Activated CD8-positive, alpha-beta memory T cell treated with anti-CD3 and anti-CD28 coated beads, Interleukin-2, amount 50 U/mL, for 48 hours (primary cell): ENCODE data around the gene DNAJC9.
"Not testable (repeated sequence)": the region's sequence is repeated elsewhere in the genome, so short reads cannot be mapped to it uniquely, and the experiment has no call there.

Experiments
- DNase-seq: peaks from one replicate; pipeline ENCODE4 v3.0.0-alpha.2; 2020

The DNAJC9 gene, protein sequence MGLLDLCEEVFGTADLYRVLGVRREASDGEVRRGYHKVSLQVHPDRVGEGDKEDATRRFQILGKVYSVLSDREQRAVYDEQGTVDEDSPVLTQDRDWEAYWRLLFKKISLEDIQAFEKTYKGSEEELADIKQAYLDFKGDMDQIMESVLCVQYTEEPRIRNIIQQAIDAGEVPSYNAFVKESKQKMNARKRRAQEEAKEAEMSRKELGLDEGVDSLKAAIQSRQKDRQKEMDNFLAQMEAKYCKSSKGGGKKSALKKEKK

GRCh38 chr10:73246646-73247508 lies at the start of gene DNAJC9:
DNAJC9 (minus strand) TSS chr10:73247255; CDS start chr10:73247189, 66 bp downstream.
- DNase-seq = peak; percentile 99

DNA sequence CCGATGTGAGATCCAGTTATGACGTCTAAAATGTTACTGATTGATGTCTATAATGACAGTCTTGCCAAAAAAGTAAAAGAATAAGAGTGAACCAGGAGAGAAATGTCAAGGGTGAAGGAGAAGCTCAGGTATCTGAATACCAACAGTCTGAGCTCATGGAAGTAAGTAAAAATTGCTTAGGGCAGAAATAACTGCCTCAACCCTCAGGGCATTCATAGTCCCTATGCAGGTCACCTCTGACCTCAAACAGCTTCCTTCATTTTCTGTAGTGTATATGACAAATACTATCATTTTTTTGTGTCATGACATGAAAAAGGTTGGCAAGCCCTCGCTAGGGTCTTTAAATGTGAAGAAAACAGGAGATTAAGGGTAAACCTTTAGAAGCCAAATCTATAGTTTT lies 46.4 kb upstream of the DNAJC9 start:
- DNase-seq = no peak

GRCh38 chr10:73289958-73290357 lies 42.9 kb upstream of the DNAJC9 start:
- DNase-seq = no peak

DNA sequence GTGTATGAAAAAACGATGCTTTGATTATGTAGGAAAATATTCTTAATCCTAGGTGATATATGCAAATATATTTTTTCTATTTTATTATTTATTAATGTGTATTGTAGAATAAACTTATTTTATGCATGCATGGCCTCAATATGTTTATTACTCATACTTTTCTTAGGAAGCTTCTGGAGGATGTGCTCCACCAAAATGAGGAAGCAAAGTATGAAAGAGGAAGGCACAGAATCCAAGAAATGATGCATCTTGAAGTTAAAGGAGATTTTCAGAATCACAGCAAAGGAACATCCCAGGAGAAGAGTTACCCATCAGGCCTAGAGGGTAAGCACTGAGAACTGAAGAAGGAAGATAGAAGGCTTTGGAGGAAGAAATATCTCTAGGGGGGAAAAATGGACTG lies 40.4 kb upstream of the DNAJC9 start:
- no peak for DNase-seq

DNA sequence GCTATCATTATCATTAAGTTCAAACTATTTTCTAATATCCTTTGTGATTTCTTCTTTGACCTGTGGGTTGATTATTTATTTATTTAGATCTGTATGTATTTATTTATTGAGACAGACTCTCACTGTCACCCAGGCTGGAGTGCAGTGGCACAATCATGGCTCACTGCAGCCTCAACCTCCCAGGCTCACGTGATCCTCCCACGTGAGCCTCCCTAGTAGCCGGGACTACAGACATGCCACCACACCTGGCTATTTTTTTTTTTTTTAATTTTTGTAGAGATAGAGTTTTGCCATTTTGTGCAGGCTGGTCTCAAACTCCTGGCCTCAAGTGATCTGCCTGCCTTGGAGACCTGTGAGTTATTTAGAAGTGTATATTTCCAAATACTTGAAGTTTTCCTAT lies 34.0 kb upstream of the DNAJC9 start:
- no peak for DNase-seq

GRCh38 chr10:73264423-73264822 lies 17.4 kb upstream of the DNAJC9 start:
- DNase-seq = no peak

DNA sequence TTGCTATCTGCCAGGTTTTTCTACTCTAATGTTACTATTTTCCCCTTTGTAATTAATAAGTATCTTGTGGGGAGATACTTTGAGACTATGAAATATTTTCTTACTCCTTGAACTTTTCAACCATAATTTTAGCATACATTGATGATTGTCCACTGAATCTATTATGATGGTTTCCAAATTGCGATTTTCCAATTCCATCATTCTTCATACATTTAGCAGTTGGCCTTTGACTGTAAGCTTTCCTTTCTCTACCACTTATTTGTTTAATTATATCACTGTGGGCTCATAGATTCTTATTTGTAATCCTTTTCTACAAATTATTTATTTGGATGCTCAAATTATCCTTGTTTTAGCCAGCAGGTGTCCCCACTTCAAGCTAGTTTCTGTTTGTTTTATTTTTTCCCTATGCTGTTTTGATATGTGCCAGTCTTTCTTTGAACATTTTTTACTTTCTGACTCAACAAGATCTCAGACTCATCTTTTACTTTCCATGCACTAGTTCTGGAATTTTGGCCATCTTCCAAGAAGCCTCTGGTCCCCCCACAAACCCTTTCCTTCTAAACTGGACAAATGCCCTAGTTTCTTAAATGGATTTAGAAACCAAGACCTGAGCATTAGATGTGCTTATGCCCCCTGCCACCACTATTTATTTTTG lies 16.8 kb upstream of the DNAJC9 start:
- no peak for DNase-seq

DNA sequence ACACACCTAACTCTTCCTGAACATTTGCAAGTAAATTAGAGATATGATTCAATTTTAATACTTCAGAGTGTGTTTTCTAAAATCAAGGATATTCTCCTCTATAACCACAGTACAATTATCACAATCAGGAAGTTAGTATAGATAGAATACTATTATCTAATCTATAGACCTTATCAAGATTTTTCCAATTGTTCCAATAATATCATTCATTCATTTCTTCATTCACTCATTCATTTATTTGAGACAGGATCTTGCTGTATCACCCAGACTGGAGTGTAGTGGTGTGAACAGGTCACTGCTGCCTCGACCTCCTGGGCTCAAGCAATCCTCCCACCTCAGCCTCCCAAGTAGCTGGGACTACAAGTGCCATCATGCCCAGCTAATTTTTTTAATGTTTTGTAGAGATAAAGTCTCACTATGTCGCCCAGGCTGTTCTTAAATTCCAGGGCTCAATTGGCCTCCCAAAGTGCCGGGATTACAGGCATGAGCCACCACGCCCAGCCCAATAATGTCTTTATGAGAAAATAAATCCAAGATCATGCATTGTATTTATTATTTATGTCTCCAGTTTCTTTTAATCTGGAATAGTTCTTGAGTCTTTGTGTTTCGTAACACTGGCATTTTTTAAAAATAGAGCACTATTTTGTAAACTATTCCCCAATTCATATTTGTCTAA lies 16.0 kb upstream of the DNAJC9 start:
- DNase-seq = no peak

- DNase-seq = no peak
These were observed 15.2 kb upstream of the DNAJC9 start for GRCh38 chr10:73262105-73262730.

DNA sequence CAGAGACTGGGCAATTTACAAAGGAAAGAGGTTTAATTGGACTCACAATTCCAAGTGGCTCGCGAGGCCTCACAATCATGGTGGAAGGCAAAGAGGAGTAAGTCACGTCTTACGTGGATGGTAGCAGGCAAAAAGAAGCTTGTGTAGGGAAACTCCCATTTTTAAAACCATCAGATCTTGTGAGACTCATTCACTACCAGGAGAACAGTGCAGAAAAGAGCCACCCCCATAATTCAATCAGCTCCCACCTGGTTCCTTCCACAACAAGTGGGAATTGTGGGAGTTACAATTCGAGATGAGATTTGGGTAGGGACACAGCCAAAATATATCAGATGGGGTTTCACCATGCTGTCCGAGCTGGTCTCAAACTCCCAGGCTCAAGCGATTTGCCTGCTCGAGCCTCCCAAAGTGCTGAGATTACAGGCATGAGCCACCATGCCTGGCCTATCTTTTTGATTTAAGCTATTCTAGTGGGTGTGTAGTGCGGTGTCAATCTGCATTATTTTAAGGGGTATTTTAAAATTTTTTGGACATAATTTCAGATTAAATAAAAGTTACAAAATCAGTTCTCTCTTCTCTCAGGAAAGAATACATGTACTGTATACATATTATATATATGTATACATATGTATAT lies 14.4 kb upstream of the DNAJC9 start:
- no peak for DNase-seq

DNA sequence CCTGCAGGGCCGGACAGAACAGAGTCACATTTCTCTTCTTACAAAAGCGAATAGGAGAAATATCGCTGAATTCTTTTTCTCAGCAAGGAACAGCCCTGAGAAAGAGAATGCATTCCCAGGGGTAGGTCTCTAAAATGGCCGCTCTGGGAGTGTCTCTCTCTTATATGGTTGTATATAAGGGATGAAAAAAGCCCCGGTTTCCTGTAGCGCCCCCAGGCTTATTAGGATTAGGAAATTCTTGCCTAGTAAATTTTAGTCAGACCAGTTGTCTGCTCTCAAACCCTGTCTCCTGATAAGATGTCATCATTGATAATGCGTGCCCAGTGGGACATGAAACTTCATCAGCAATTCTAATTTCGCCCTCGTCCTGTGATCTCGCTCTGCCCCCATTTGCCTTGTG lies 11.6 kb upstream of the DNAJC9 start:
- not testable (repeated sequence) for DNase-seq

DNA sequence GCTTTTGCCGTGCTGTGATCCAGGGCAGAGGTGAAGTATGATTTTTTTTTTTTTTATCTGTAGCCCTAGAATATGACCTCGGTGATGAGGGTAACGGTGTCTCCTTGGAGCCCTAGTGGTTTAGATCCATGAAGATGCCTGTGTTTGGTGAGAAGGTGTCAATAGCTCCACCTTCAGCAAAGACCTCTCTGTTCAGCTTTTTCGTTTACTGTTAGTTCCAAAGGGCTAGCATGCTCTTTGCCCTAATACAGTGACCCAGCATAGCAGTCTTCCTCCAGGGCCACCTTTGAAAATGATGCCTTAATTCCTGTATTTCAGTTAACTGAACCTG lies 6.1 kb upstream of the DNAJC9 start:
- no peak for DNase-seq

DNA sequence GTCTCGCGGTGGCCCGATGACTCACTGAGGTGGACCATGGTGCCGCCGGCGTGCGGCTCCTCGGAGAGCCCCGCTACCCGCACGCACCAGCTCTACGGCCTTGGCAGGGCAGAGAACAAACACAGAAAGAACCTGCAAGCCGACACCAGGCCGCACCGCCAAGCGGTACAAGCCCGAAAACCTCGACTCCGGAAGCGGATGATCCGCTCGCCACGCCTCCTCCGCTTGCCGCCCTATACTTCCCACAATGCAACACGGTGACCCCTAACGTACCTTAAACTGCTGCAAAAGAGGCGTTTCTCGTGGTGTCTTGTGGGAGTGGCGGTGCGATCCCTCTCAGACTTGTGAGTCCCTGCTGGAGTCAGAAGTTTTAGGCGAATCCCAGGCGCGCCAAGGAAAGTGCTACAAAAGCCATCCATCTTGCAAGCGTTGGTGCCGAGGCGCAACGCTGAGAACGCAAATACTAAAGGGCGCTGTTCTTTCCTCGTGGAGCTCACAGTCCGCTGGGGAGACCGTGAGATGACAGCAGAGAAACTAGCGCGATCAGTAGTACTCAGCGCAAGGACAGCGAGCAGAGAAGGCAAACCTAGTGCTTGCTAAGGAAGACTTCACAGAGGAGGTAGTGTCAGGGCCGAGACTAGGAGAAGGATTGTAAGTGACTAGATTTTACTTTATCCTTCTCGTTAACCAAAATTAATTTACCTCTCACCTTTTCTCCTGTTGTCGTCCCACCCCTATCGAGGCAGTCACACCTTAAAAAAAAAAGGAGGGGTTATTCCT lies 5.6 kb upstream of the DNAJC9 start, which contains the start of gene MRPS16:
Gene MRPS16 (minus strand): TSS at position 200 of the 780 bp plus-strand sequence. CDS start 162 bp downstream, at position 38.
- peak; percentile 91 for DNase-seq

GRCh38 chr10:73251683-73252444 lies 4.8 kb upstream of the DNAJC9 start:
- DNase-seq = peak; percentile 62

DNA sequence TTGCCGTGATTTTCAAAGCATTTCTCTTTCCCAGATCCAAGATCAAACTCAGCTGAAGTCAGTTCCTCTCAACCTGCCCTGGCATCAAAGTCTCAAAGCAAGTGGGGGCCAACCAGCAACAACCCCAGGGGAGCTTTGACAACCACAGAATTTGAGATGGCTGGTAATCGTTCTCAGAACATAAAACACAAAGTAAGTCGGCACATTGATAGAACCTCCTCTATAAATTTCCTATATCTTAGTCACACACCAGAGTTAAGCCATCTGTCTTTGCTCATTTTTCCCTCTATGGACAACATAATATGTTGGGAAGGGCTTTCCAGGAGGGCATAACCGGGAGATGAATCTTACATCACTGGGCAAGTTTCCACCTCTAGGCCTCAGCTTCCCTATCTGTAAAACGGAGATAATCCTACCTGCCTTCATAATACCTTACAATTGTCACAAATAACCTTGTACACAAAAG lies 1.2 kb upstream of the DNAJC9 start:
- no peak for DNase-seq

DNA sequence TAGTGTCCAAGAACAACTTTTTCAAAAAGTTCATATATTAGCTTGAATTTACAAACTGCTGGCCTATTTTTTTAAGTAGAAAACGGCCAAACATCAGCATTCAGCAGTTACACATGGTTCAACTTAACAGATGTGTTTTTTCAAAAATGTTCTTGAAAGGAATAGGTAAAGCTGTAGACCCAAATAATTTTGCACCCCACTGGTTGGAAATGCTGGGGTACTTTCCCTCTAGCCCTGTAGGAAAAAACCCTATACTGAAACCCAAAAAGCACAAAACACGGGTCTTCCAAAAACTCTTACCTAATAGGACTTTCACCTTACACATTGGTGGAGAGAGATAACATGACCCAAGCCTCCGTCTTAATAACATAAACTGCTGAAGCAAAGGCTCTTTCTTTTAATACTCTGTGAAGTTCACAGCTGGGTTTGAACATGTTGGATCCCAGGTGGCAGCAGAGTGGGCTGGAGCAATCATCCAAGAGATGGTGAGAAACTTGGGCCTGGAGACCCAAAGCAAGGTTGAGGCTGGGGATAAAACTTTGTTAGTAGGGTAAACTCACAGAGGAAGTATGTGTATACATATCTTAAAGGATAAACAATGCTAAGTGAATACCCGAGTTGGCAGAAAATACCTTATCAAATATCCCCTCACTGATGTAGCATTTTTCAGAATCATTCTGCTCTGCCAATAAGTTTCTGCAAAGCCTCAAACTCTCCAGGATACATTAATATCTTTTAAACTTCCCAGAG lies 629 bp upstream of the DNAJC9 start:
- no peak for DNase-seq

DNA sequence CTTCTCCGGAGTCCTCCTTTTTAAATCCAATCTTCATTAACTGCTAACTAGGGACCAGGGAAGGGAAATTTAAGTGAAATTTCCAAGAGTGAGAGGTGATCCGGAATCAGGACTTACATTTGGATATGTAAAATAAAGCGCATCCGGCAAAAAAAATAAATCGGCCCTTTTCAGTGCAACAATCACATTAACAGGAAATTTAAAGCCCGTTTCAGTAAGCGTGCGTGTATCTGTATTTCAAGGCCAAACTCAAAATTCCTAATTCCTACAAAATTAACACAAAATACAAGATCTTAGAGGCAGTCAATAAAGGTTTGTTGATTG lies 771 bp downstream of the DNAJC9 start:
- no peak for DNase-seq

DNA sequence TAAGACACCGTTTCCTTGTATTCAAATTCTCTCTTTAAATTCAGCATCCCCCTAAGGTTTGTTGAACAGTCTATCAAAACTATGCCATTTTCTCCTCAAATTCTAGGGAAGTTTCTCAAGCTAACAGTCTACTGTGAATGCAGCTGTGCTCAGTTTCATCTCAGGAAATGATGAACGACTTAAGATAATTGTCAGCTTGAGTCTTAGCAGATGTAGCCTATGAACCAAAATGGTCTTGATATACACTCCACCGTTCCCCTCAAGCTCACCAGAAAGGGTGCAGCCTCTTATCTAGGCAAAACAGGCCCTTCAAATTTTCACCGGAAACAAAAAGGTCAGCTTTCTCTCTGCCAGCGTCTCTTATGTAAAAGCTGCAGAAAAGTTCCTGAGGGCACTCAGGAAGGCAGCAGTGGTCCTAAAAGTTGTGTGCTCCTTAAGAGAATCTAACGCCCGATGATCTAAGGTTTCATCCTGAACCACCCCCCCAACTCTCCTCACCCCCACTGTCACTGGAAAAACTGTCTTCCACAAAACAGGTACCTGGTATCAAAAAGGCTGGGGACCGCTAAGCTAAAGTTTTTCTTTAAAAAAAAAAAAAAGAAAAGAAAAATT lies 2.1 kb downstream of the DNAJC9 start:
- no peak for DNase-seq

DNA sequence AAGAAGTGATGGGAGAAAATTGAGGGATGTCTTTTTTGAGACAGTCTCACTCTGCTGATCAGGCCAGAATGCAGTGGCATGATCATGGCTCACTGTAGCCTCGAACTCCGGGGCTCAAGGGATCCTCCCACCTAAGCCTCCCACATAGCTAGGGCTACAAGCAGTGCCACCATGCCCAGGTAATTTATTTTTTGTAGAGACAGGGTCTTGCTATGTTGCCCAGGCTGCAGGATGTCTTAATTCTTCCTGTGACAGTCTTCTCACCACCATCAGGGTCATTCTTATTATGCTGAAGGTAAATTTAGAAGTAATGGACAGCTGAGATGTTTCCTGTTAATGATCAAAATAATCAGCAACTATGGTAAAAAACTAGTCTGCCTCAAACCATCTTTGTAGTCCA lies 7.1 kb downstream of the DNAJC9 start:
- DNase-seq = no peak
